Stomach (tissue), 4 donors: ENCODE data around the gene TGOLN2.

Experiments
- CTCF ChIP-seq, 7 experiments: fragments of 450-650 bp in 4 of 7; fragments of 200-600 bp in 3 of 7; sonication (generic) in 3 of 7; IDR thresholded peaks; one replicate each; pipeline ENCODE4 v1.5.1; 2016 to 2019; ENCODE audit warnings: antibody characterized with exemption in 7 of 7, control low read depth in 2 of 7, mild to moderate bottlenecking in 1 of 7
- POLR2A ChIP-seq, 4 donors: fragments of 450-650 bp; IDR thresholded peaks; one replicate each; pipeline ENCODE4 v1.6.1; 2016; ENCODE audit warnings: antibody characterized with exemption in 4 of 4, control low read depth in 2 of 4, mild to moderate bottlenecking in 1 of 4, moderate library complexity in 1 of 4
- POLR2AphosphoS5 ChIP-seq, 3 donors: sonication (generic); formaldehyde crosslinking; IDR thresholded peaks; one replicate each; pipeline ENCODE4 v1.6.1; 2016; ENCODE audit warnings: antibody characterized with exemption in 3 of 3

- TF ChIP-seq POLR2A (IDR thresholded peaks at IDR 0.05) (no peak), CTCF (IDR thresholded peaks at IDR 0.05) (no peak), POLR2AphosphoS5 (IDR thresholded peaks at IDR 0.05) (no peak)
Observed at GRCh38 chr2:85281553-85281952, 46.2 kb downstream of the TGOLN2 start.
